OCI-LY1 (cell line): ENCODE measurements around the gene NPAS3.

Experiments
- EZH2 ChIP-seq: fragments of 200-600 bp; sonication (generic), shearing (Covaris generic); IDR thresholded peaks from 2 replicates; pipeline ENCODE4 v1.8.0; 2017; ENCODE audit warnings: borderline replicate concordance, mixed run types, mild to moderate bottlenecking, antibody characterized with exemption, low read length, moderate library complexity, mixed read lengths
- TF ChIP-seq, protein P1 (sequence below): fragments of 200-600 bp; sonication (generic), shearing (Covaris generic); IDR thresholded peaks from 2 replicates; pipeline ENCODE4 v1.5.1; 2017; ENCODE audit warnings: mild to moderate bottlenecking, antibody characterized with exemption, low read length, moderate library complexity, mixed read lengths

DNA sequence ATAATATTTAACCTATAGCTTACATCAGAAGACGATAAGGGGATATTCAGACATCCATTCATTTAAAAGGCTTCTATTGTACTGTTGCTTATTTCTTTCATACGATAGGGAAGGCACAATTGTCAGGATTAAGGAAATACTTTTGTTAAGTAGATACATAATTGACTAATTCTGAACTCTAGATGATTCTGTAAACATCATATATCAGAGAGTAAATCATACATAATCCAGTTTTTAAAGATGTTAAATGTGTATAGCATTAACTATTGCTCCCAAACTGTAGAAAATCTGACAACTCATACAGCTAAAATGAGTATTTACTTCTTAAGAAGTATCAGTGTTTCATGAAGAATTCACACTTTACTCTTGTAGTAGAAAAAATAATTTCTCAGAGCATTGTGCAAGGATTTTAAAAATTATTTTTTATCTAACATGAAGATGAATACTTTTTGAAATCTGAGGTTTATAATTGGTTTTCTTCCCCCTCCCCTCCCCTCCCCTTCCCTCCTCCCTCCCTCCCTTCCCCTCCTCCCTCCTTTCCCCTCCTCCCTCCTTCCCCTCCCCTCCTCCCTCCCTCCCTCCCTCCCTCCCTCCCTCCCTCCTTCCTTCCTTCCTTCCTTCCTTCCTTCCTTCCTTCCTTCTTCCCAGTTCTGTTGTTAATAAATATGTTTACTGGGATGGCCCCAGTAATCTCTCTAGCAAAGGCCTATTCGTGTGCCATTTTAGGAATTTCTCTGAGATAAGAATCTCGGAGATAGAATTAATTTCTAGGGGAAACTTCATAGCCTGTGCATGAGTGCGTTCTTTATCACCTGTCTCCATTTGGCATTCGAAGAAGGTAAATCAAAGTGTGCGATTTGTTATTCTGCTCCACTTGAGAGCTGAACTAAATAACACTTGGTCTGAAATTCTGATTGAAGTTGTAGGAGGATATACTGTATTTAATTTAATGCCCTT, 2.3 kb downstream of the NPAS3 start:
- TF ChIP-seq, protein P1, sequence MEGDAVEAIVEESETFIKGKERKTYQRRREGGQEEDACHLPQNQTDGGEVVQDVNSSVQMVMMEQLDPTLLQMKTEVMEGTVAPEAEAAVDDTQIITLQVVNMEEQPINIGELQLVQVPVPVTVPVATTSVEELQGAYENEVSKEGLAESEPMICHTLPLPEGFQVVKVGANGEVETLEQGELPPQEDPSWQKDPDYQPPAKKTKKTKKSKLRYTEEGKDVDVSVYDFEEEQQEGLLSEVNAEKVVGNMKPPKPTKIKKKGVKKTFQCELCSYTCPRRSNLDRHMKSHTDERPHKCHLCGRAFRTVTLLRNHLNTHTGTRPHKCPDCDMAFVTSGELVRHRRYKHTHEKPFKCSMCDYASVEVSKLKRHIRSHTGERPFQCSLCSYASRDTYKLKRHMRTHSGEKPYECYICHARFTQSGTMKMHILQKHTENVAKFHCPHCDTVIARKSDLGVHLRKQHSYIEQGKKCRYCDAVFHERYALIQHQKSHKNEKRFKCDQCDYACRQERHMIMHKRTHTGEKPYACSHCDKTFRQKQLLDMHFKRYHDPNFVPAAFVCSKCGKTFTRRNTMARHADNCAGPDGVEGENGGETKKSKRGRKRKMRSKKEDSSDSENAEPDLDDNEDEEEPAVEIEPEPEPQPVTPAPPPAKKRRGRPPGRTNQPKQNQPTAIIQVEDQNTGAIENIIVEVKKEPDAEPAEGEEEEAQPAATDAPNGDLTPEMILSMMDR = no peak
- no peak for TF ChIP-seq EZH2
